Stimulated activated CD8-positive, alpha-beta memory T cell treated with anti-CD3 and anti-CD28 coated beads, Interleukin-15, amount 100 ng/mL, for 1 hour (primary cell): Measurements from ENCODE around the gene OR10H2.
"Not testable (repeated sequence)": the region's sequence is repeated elsewhere in the genome, so short reads cannot be mapped to it uniquely, and the experiment has no call there.

Experiments
- DNase-seq: peaks from one replicate; pipeline ENCODE4 v3.0.0-alpha.2; 2020; ENCODE audit warnings: low read depth

The OR10H2 gene

DNA sequence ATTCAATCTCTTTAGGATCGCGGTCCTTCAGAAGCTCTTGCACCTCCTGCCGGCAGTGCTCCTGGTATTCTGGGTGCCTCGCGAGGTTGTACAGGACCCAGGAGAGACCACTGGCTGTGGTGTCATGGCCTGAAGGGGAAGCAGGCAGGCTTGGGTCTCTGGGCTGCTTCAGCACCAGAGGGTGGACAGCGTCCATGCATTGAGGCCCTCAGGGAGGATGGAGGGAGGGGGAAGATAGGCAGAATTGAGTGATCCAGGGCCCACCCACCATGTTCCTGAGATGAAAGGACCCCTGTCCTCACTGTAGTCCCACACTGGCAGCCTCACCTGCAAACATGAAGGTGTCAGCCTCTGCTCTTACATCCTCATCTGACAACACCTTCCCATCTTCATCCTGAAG, 41.8 kb downstream of the OR10H2 start:
- no peak for DNase-seq

DNA sequence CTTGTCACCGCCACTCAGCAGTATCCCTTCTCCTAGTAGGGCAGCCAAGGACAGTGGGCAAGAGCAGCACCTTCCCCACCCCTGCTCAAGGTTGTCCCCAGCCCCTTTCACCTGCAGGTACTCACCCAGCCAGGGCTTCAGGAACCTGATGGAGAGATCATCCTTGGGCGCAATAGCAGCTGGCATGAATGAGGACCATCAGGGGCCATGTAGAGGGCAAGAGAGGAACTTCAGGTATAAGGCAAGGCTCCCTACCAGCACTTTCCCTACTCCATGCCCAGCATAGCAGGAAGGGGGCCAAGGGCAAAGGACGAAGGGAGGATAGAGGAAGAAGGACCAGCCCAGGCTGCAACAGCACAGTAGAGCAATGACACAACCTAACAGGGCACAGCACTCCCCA, 46.3 kb downstream of the OR10H2 start:
- DNase-seq: not testable (repeated sequence)

- DNase-seq: no peak
Measured at GRCh38 chr19:15775249-15775648, 47.4 kb downstream of the OR10H2 start.

- DNase-seq: no peak
Measured at GRCh38 chr19:15776264-15776663, 48.4 kb downstream of the OR10H2 start.

DNA sequence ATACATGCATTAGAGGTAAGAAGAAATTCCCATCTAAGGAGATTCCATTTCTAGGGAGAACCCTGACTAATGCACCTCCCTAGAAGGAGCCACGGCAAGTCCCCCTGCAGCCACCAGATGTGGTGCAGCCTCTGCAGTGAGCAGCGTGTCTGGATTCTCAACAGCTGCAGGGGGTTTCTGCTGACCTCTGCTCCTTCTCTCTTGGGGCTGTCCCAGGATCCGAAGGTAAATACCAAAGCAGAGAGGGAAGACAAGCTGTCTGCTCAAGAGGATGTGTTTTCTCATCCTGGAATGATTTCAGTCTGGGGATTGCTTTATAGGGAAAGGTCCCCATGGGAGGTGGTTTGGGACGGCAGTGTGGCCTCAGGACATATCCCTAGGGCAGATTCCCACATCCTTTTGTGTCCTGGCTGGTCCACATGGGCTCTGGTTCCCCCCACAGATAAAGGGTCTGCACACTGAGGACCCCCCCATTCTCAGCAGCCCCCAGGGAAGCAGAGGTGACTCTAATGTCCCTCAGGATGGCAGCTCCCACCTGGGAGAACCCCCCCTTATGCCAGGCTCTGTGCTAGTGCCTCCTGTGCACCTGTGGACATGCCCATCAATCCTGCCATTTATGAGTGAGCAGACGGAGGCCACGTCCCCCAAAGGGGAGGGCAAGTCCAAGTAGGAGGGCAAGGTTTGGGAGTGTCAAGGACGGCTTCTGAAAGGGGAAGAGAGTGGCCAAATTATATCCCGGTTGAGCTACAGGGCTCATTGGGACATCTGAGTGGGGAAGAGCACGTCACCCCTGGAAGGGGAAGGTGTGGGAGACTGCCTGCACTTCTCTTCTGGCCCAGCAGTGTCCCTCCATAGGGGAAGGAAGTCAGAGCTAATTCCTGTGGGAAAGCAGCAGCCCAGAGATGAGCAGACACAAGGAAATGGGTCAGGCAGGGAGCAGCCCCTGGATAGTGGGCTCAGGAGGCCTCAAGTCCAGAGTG, 49.5 kb downstream of the OR10H2 start:
- no peak for DNase-seq
